ENCODE measurements around the gene KREMEN1.

Gene KREMEN1

DNA sequence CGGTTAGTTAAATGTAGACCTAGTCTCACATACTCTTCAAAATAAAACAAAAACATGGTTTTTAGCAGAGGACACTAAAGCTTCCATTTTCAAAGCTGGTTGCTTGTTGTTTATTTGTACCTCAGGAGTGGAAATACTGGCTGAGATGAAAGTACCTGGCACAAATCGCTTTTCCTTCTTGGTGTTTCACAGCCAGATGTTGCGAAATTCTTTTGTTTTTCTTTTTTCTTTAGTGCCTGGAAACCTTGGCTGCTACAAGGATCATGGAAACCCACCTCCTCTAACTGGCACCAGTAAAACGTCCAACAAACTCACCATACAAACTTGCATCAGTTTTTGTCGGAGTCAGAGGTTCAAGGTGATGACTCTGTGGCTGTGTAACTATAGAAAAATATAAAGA is 48.3 kb downstream of the KREMEN1 start:
- H3K79me2 ChIP-seq (ENCODE audit: control insufficient read depth, insufficient read depth, low read length), result no peaks in the 10 kb centered on the region
- no peaks in the 10 kb centered on the region for H3K27me3 ChIP-seq (ENCODE audit: insufficient read depth, low read length, poor library complexity)
- 100% methylated on average over 1 of the region's 5 CpGs for WGBS (ENCODE audit: extremely low coverage, insufficient coverage, low lambda C conversion rate)
- no peaks in the 10 kb centered on the region for H3K36me3 ChIP-seq (ENCODE audit: control insufficient read depth, insufficient read depth, low read length)
- H3K4me1 ChIP-seq (ENCODE audit: control insufficient read depth, low read depth, low read length), result no peaks in the 10 kb centered on the region
- no peak overlapping the region for H3K4me2 ChIP-seq (ENCODE audit: low read length)
- H2AK5ac ChIP-seq (ENCODE audit: low read length), result no peak overlapping the region
- no peak for DNase-seq
- no peak overlapping the region for H3K9ac ChIP-seq (ENCODE audit: low read length)
- H2BK5ac ChIP-seq (ENCODE audit: low read length), result no peak overlapping the region
- H2BK120ac ChIP-seq (ENCODE audit: low read depth, low read length), result no peak overlapping the region
- H3K79me1 ChIP-seq (ENCODE audit: low read length), result no peaks in the 10 kb centered on the region
- no peak overlapping the region for H3K4ac ChIP-seq (ENCODE audit: low read depth, low read length)
- H3K56ac ChIP-seq (ENCODE audit: low read length), result no peak overlapping the region
- no peak overlapping the region for H2BK15ac ChIP-seq (replicated peaks; ENCODE audit: low read depth)
- no peak overlapping the region for H4K5ac ChIP-seq (ENCODE audit: low read length)
- no peak overlapping the region for H4K8ac ChIP-seq (ENCODE audit: low read depth, low read length)
- H3K23ac ChIP-seq (ENCODE audit: low read length), result no peak overlapping the region
- H3K4me3 ChIP-seq (ENCODE audit: low read length), result no peak overlapping the region
- H3K27ac ChIP-seq (ENCODE audit: low read depth, low read length), result no peak overlapping the region
- no peak overlapping the region for H3K18ac ChIP-seq (ENCODE audit: low read length)

- no peaks in the 10 kb centered on the region for H3K79me2 ChIP-seq (ENCODE audit: control insufficient read depth, insufficient read depth, low read length)
- no peak overlapping the region for H3K18ac ChIP-seq (ENCODE audit: low read length)
- H2AK5ac ChIP-seq (ENCODE audit: low read length), result no peak overlapping the region
- no peak overlapping the region for H3K56ac ChIP-seq (ENCODE audit: low read length)
- no peak overlapping the region for H3K23ac ChIP-seq (ENCODE audit: low read length)
- H3K9ac ChIP-seq (ENCODE audit: low read length), result no peak overlapping the region
- H3K36me3 ChIP-seq (ENCODE audit: control insufficient read depth, insufficient read depth, low read length), result no peaks in the 10 kb centered on the region
- no peaks in the 10 kb centered on the region for H3K27me3 ChIP-seq (ENCODE audit: insufficient read depth, low read length, poor library complexity)
- H4K5ac ChIP-seq (ENCODE audit: low read length), result no peak overlapping the region
- H3K79me1 ChIP-seq (ENCODE audit: low read length), result no peaks in the 10 kb centered on the region
- no peaks in the 10 kb centered on the region for H3K4me1 ChIP-seq (ENCODE audit: control insufficient read depth, low read depth, low read length)
- no peak overlapping the region for H4K8ac ChIP-seq (ENCODE audit: low read depth, low read length)
- no peak overlapping the region for H3K27ac ChIP-seq (ENCODE audit: low read depth, low read length)
- no peak overlapping the region for H2BK5ac ChIP-seq (ENCODE audit: low read length)
- H3K4me2 ChIP-seq (ENCODE audit: low read length), result no peak overlapping the region
- no peak overlapping the region for H2BK15ac ChIP-seq (replicated peaks; ENCODE audit: low read depth)
- no peak for DNase-seq
- no peak overlapping the region for H3K4ac ChIP-seq (ENCODE audit: low read depth, low read length)
- H3K4me3 ChIP-seq (ENCODE audit: low read length), result no peak overlapping the region
- no peak overlapping the region for H2BK120ac ChIP-seq (ENCODE audit: low read depth, low read length)
These were observed 49.2 kb downstream of the KREMEN1 start for GRCh38 chr22:29122041-29122440.

GRCh38 chr22:29124777-29125442 is 52.1 kb downstream of the KREMEN1 start:
- no peak overlapping the region for H3K4me2 ChIP-seq (ENCODE audit: low read length)
- no peak overlapping the region for H3K27ac ChIP-seq (ENCODE audit: low read depth, low read length)
- H3K79me1 ChIP-seq (ENCODE audit: low read length), result no peaks in the 10 kb centered on the region
- H4K5ac ChIP-seq (ENCODE audit: low read length), result no peak overlapping the region
- H3K56ac ChIP-seq (ENCODE audit: low read length), result no peak overlapping the region
- no peaks in the 10 kb centered on the region for H3K4me1 ChIP-seq (ENCODE audit: control insufficient read depth, low read depth, low read length)
- no peak overlapping the region for H3K4me3 ChIP-seq (ENCODE audit: low read length)
- no peaks in the 10 kb centered on the region for H3K36me3 ChIP-seq (ENCODE audit: control insufficient read depth, insufficient read depth, low read length)
- H3K27me3 ChIP-seq (ENCODE audit: insufficient read depth, low read length, poor library complexity), result no peaks in the 10 kb centered on the region
- H3K9ac ChIP-seq (ENCODE audit: low read length), result no peak overlapping the region
- no CpG with 5 or more reads among the region's 10 CpGs for WGBS (ENCODE audit: extremely low coverage, insufficient coverage, low lambda C conversion rate)
- no peak overlapping the region for H3K23ac ChIP-seq (ENCODE audit: low read length)
- no peak overlapping the region for H3K18ac ChIP-seq (ENCODE audit: low read length)
- no peak overlapping the region for H2AK5ac ChIP-seq (ENCODE audit: low read length)
- no peak overlapping the region for H3K4ac ChIP-seq (ENCODE audit: low read depth, low read length)
- no peak overlapping the region for H2BK120ac ChIP-seq (ENCODE audit: low read depth, low read length)
- no peak overlapping the region for H4K8ac ChIP-seq (ENCODE audit: low read depth, low read length)
- H3K79me2 ChIP-seq (ENCODE audit: control insufficient read depth, insufficient read depth, low read length), result no peaks in the 10 kb centered on the region
- H2BK5ac ChIP-seq (ENCODE audit: low read length), result no peak overlapping the region
- H2BK15ac ChIP-seq (replicated peaks; ENCODE audit: low read depth), result no peak overlapping the region
- DNase-seq, result no peak

DNA sequence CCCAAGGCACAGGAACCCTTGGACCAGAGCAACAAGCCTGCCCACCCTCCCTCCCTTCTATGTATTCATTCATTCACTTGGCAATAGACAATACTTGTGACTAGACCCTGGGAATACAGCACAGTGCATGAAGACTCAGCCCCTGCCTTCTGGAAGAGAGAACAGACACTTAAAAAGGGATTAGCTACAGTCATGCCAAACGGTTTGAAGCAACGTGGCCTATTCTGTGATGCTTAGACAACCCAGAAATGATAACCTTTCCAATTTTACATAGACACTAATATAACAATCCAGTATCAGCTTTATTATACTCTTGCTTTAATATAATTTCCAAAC is 52.6 kb downstream of the KREMEN1 start:
- Histone ChIP-seq H3K27me3 (ENCODE audit: insufficient read depth, low read length, poor library complexity) (no peaks in the 10 kb centered on the region), H2BK120ac (ENCODE audit: low read depth, low read length) (no peak overlapping the region), H3K79me2 (ENCODE audit: control insufficient read depth, insufficient read depth, low read length) (no peaks in the 10 kb centered on the region), H3K4me3 (ENCODE audit: low read length) (no peak overlapping the region), H3K4me2 (ENCODE audit: low read length) (no peak overlapping the region), H3K4ac (ENCODE audit: low read depth, low read length) (no peak overlapping the region), H3K9ac (ENCODE audit: low read length) (no peak overlapping the region), H4K8ac (ENCODE audit: low read depth, low read length) (no peak overlapping the region), H2BK15ac (replicated peaks; ENCODE audit: low read depth) (no peak overlapping the region), H3K4me1 (ENCODE audit: control insufficient read depth, low read depth, low read length) (no peaks in the 10 kb centered on the region), H2BK5ac (ENCODE audit: low read length) (no peak overlapping the region), H3K27ac (ENCODE audit: low read depth, low read length) (no peak overlapping the region), H3K36me3 (ENCODE audit: control insufficient read depth, insufficient read depth, low read length) (no peaks in the 10 kb centered on the region), H3K79me1 (ENCODE audit: low read length) (no peaks in the 10 kb centered on the region), H2AK5ac (ENCODE audit: low read length) (no peak overlapping the region), H3K18ac (ENCODE audit: low read length) (no peak overlapping the region), H4K5ac (ENCODE audit: low read length) (no peak overlapping the region), H3K23ac (ENCODE audit: low read length) (no peak overlapping the region), H3K56ac (ENCODE audit: low read length) (no peak overlapping the region)
- WGBS (ENCODE audit: extremely low coverage, insufficient coverage, low lambda C conversion rate), result no CpG with 5 or more reads among the region's 2 CpGs
- no peak for DNase-seq

DNA sequence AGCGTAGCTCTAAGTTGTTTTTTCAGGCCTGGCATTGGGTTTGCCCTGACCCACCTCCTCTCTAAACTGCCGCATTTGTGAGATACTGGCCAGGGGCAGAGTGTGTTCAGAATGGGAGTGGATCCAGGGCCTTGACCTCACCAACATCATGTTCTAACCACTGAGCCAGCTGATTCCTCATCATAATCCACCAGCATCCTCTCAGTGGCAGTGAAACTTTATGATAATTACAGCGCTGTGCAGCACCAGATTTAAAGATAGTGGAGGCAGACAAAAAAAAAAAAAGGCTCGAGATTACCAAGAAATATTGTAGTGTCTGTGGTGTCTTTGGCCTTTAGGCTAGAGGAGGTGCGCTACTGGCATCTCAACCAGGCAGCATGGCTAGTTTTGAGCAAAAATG is 53.0 kb downstream of the KREMEN1 start:
- H3K36me3 ChIP-seq (ENCODE audit: control insufficient read depth, insufficient read depth, low read length), result no peaks in the 10 kb centered on the region
- H3K79me2 ChIP-seq (ENCODE audit: control insufficient read depth, insufficient read depth, low read length), result no peaks in the 10 kb centered on the region

GRCh38 chr22:29126670-29127395 is 54.0 kb downstream of the KREMEN1 start:
- H3K79me2 ChIP-seq (ENCODE audit: control insufficient read depth, insufficient read depth, low read length), result no peaks in the 10 kb centered on the region
- H2BK15ac ChIP-seq (replicated peaks; ENCODE audit: low read depth), result no peak overlapping the region
- no peaks in the 10 kb centered on the region for H3K4me1 ChIP-seq (ENCODE audit: control insufficient read depth, low read depth, low read length)
- no peak overlapping the region for H3K4ac ChIP-seq (ENCODE audit: low read depth, low read length)
- H3K56ac ChIP-seq (ENCODE audit: low read length), result no peak overlapping the region
- no peaks in the 10 kb centered on the region for H3K27me3 ChIP-seq (ENCODE audit: insufficient read depth, low read length, poor library complexity)
- H3K27ac ChIP-seq (ENCODE audit: low read depth, low read length), result no peak overlapping the region
- H3K23ac ChIP-seq (ENCODE audit: low read length), result no peak overlapping the region
- WGBS (ENCODE audit: extremely low coverage, insufficient coverage, low lambda C conversion rate), result no CpG with 5 or more reads among the region's 2 CpGs
- DNase-seq, result no peak
- no peaks in the 10 kb centered on the region for H3K36me3 ChIP-seq (ENCODE audit: control insufficient read depth, insufficient read depth, low read length)
- H2BK120ac ChIP-seq (ENCODE audit: low read depth, low read length), result no peak overlapping the region
- no peak overlapping the region for H3K4me2 ChIP-seq (ENCODE audit: low read length)
- no peaks in the 10 kb centered on the region for H3K79me1 ChIP-seq (ENCODE audit: low read length)
- H2BK5ac ChIP-seq (ENCODE audit: low read length), result no peak overlapping the region
- no peak overlapping the region for H3K18ac ChIP-seq (ENCODE audit: low read length)
- H3K9ac ChIP-seq (ENCODE audit: low read length), result no peak overlapping the region
- H4K5ac ChIP-seq (ENCODE audit: low read length), result no peak overlapping the region
- no peak overlapping the region for H4K8ac ChIP-seq (ENCODE audit: low read depth, low read length)
- no peak overlapping the region for H3K4me3 ChIP-seq (ENCODE audit: low read length)
- H2AK5ac ChIP-seq (ENCODE audit: low read length), result no peak overlapping the region

More for the DNA sequence above, 53.0 kb downstream of the KREMEN1 start:
- Histone ChIP-seq H3K4me1 (ENCODE audit: control insufficient read depth, low read depth, low read length) (no peaks in the 10 kb centered on the region), H3K4ac (ENCODE audit: low read depth, low read length) (no peak overlapping the region), H2BK15ac (replicated peaks; ENCODE audit: low read depth) (no peak overlapping the region), H3K27me3 (ENCODE audit: insufficient read depth, low read length, poor library complexity) (no peaks in the 10 kb centered on the region), H2BK5ac (ENCODE audit: low read length) (no peak overlapping the region), H2AK5ac (ENCODE audit: low read length) (no peak overlapping the region), H3K56ac (ENCODE audit: low read length) (no peak overlapping the region), H3K27ac (ENCODE audit: low read depth, low read length) (no peak overlapping the region), H4K5ac (ENCODE audit: low read length) (no peak overlapping the region), H3K4me2 (ENCODE audit: low read length) (no peak overlapping the region), H2BK120ac (ENCODE audit: low read depth, low read length) (no peak overlapping the region), H4K8ac (ENCODE audit: low read depth, low read length) (no peak overlapping the region), H3K9ac (ENCODE audit: low read length) (no peak overlapping the region), H3K23ac (ENCODE audit: low read length) (no peak overlapping the region), H3K18ac (ENCODE audit: low read length) (no peak overlapping the region), H3K4me3 (ENCODE audit: low read length) (no peak overlapping the region), H3K79me1 (ENCODE audit: low read length) (no peaks in the 10 kb centered on the region)
- no peak for DNase-seq
- WGBS (ENCODE audit: extremely low coverage, insufficient coverage, low lambda C conversion rate), result no CpG with 5 or more reads among the region's 5 CpGs
